ENCODE data around the gene PHYKPL.

The PHYKPL gene

GRCh38 chr5:178224403-178224802, 8.2 kb downstream of the PHYKPL start:
- no peak overlapping the region for H3K4me3 ChIP-seq (replicated peaks in 1 of 2; ENCODE audit: low read depth in 2 of 2, low read length in 2 of 2)
- no peak for DNase-seq (ENCODE audit: low read depth in 2 of 2)
- no peak for TF ChIP-seq CTCF (IDR thresholded peaks at IDR 0.05; ENCODE audit: low read depth, low read length)

DNA sequence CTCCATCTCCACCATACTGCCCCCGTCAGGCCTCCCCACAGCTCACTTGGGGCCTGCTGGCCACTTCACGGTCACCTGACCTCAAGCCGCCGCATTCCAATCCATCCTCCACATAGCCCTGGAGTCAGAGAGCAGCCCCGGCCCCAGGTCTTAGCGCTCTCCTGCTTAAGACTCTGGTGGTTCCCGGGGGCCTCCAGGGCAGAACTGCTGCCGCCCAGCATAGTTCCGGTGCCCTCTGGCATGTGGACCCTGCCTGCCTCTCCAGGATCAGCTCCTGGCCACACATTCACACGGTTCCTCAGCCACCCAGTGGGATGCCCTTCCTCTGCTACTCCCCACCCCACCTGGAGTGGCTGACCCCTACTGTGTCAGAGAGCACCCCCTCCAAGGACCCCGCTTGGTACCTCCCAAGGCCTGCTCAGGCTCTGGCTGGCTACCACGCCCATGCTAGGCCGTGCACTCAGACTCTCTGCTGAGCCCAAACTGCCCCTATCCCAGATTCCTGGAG, 8.7 kb downstream of the PHYKPL start:
- no peak for TF ChIP-seq CTCF (IDR thresholded peaks at IDR 0.05; ENCODE audit: low read depth, low read length)
- DNase-seq (ENCODE audit: low read depth in 2 of 2): no peak
- H3K4me3 ChIP-seq (replicated peaks in 1 of 2; ENCODE audit: low read depth in 2 of 2, low read length in 2 of 2): no peak overlapping the region

GRCh38 chr5:178223196-178223773, 9.3 kb downstream of the PHYKPL start:
- TF ChIP-seq CTCF (IDR thresholded peaks at IDR 0.05; ENCODE audit: low read depth, low read length): peak; percentile 7
- DNase-seq (ENCODE audit: low read depth in 2 of 2): no peak
- H3K4me3 ChIP-seq (replicated peaks in 1 of 2; ENCODE audit: low read depth in 2 of 2, low read length in 2 of 2): no peak overlapping the region

DNA sequence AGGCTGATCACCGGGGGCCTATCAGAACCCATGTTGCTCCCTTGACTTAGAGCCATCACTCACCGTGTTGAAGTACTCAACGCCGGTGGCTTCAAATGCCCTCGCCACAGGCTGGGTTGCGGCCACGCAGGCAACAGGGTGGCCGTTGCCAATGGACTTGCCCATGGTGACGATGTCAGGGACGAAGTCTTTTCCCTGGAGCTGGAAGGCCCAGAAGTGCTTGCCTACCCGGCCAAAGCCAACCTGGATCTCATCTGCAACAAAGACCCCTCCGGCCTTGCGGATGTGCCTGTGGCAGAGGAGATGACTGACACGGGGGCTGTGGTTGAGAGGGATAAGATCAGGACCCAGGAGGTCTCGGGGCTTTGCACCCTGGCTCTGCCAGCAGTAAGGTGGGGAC, 10.3 kb downstream of the PHYKPL start:
- no peak for TF ChIP-seq CTCF (IDR thresholded peaks at IDR 0.05; ENCODE audit: low read depth, low read length)

GRCh38 chr5:178221853-178222252, 10.7 kb downstream of the PHYKPL start:
- no peak for DNase-seq (ENCODE audit: low read depth in 2 of 2)
- no peak for TF ChIP-seq CTCF (IDR thresholded peaks at IDR 0.05; ENCODE audit: low read depth, low read length)

More for the DNA sequence above, 10.3 kb downstream of the PHYKPL start:
- no peak overlapping the region for H3K4me3 ChIP-seq (replicated peaks in 1 of 2; ENCODE audit: low read depth in 2 of 2, low read length in 2 of 2)
- DNase-seq (ENCODE audit: low read depth in 2 of 2): no peak

DNA sequence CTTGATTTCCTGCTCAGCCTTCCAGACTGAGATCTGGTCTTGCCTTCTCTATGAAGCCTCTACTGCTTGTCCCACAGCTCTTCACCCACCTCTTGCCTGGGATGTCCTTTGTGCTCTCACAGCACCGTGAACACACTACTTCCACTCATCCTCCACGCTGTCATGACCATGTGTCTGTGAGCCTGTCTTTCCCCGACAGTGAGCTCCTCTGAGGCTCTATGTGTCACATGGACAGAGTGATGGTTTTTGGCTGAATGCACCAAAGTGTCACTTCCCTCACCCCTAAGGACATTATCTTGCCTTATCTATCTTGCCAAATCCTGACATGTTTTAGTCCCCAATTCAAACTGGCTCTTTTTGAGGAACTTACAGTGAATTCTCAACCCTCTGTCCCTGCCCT, 11.3 kb downstream of the PHYKPL start:
- no peak for TF ChIP-seq CTCF (IDR thresholded peaks at IDR 0.05; ENCODE audit: low read depth, low read length)
- no peak overlapping the region for H3K4me3 ChIP-seq (replicated peaks in 1 of 2; ENCODE audit: low read depth in 2 of 2, low read length in 2 of 2)
- DNase-seq (ENCODE audit: low read depth in 2 of 2): no peak

More at GRCh38 chr5:178221853-178222252, 10.7 kb downstream of the PHYKPL start:
- H3K4me3 ChIP-seq (replicated peaks in 1 of 2; ENCODE audit: low read depth in 2 of 2, low read length in 2 of 2): no peak overlapping the region

DNA sequence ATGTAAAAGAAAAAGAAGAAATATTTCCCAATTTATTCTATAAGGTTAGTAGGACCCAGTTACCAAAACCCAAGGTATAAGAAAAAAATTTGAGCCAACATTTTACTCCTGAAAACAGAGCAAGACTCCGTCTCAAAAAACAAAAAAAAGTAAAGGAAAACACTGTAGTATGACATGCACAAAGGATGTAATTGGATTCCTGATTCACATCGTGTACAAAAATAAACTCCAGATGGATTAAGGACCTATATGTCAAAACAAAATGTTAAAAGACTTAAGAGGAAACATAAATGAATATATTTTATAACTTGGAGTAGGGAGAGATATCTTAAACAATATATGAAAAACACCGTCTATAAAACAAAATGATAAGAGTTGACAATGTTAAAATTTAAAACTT, 13.8 kb downstream of the PHYKPL start:
- no peak for DNase-seq (ENCODE audit: low read depth in 2 of 2)
- TF ChIP-seq CTCF (IDR thresholded peaks at IDR 0.05; ENCODE audit: low read depth, low read length): no peak
- no peak overlapping the region for H3K4me3 ChIP-seq (replicated peaks in 1 of 2; ENCODE audit: low read depth in 2 of 2, low read length in 2 of 2)
